HG03571 (cell line): ENCODE data around the gene SC5D.

Experiments
- ATAC-seq: cut with Tn5 transposase; IDR thresholded peaks from one replicate; pipeline ENCODE4 v1.9.1; 2021; ENCODE audit not compliant: unreplicated experiment

SC5D gene

GRCh38 chr11:121352251-121352891, 59.8 kb downstream of the SC5D start:
- no peak for ATAC-seq

GRCh38 chr11:121354192-121354591, 61.6 kb downstream of the SC5D start:
- ATAC-seq: no peak

- no peak for ATAC-seq
Observed at GRCh38 chr11:121356357-121356756, 63.8 kb downstream of the SC5D start.
